ENCODE measurements around the gene TPO. TPM values are rescaled to one million over a fixed set of nuclear protein-coding genes. Genes with fewer than 3 reads are reported as not detected.

Gene TPO
- total RNA-seq, 1 experiment from 2014 or later = not detected

GRCh38 chr2:1481406-1482252 is 68.4 kb downstream of the TPO start (continued):
- TF ChIP-seq PREB (CRISPR knock-in tag; IDR thresholded peaks at IDR 0.05; ENCODE audit: borderline replicate concordance) (no peak), ZNF512 (CRISPR knock-in tag; IDR thresholded peaks at IDR 0.05; ENCODE audit: borderline replicate concordance) (no peak)

- no peak overlapping the region for H3K4me3 Mint-ChIP-seq
- ChIA-PET CTCF (no interaction called here), POLR2A (no interaction called here)
- H3K9me3 Mint-ChIP-seq = no peaks in the 10 kb centered on the region
- no peak overlapping the region for H3K27ac Mint-ChIP-seq
- no peak for ATAC-seq
- no peaks in the 10 kb centered on the region for H3K4me1 Mint-ChIP-seq
- H3K27me3 Mint-ChIP-seq (ENCODE audit: low read depth) = no peaks in the 10 kb centered on the region
- DNase-seq (ENCODE audit: low spot score) = no peak
- H3K36me3 Mint-ChIP-seq = peaks cover 3% of the 10 kb centered on the region; the same call in 1 of the 2 replicates
- TF ChIP-seq ZNF121 (CRISPR knock-in tag; IDR thresholded peaks at IDR 0.05) = no peak
Observed at GRCh38 chr2:1482253-1482675, 69.0 kb downstream of the TPO start.

GRCh38 chr2:1482981-1483380 is 69.7 kb downstream of the TPO start:
- CTCF ChIA-PET = interaction anchor here (0.9 kb wide), 1 partner anchor 237 kb away, joined by 3 read pairs; no protein-coding TSS in a partner anchor
- H3K4me3 Mint-ChIP-seq = no peak overlapping the region
- no peak for ATAC-seq
- peaks cover 3% of the 10 kb centered on the region; the same call in 1 of the 2 replicates for H3K36me3 Mint-ChIP-seq
- no peak for DNase-seq (ENCODE audit: low spot score)
- POLR2A ChIA-PET = no interaction called here
- no peaks in the 10 kb centered on the region for H3K27me3 Mint-ChIP-seq (ENCODE audit: low read depth)
- no peak for TF ChIP-seq ZNF423 (CRISPR knock-in tag; IDR thresholded peaks at IDR 0.05)
- H3K4me1 Mint-ChIP-seq = no peaks in the 10 kb centered on the region
- H3K9me3 Mint-ChIP-seq = no peaks in the 10 kb centered on the region
- no peak overlapping the region for H3K27ac Mint-ChIP-seq

GRCh38 chr2:1483551-1483950 is 70.3 kb downstream of the TPO start:
- no peak overlapping the region for H3K4me3 Mint-ChIP-seq
- no peaks in the 10 kb centered on the region for H3K9me3 Mint-ChIP-seq
- DNase-seq (ENCODE audit: low spot score) (no peak), ATAC-seq (no peak)
- ChIA-PET POLR2A (no interaction called here), CTCF (interaction anchor here (0.9 kb wide), 1 partner anchor 237 kb away, joined by 3 read pairs; no protein-coding TSS in a partner anchor)
- no peaks in the 10 kb centered on the region for H3K4me1 Mint-ChIP-seq
- no peaks in the 10 kb centered on the region for H3K27me3 Mint-ChIP-seq (ENCODE audit: low read depth)
- peaks cover 3% of the 10 kb centered on the region; the same call in 1 of the 2 replicates for H3K36me3 Mint-ChIP-seq
- no peak overlapping the region for H3K27ac Mint-ChIP-seq
- TF ChIP-seq TP53 (CRISPR knock-in tag; IDR thresholded peaks at IDR 0.05) (no peak), ATF3 (CRISPR knock-in tag; conservative IDR thresholded peaks at IDR 0.05) (no peak), HMGA2 (CRISPR knock-in tag; IDR thresholded peaks at IDR 0.05) (no peak), E2F1 (CRISPR knock-in tag; IDR thresholded peaks at IDR 0.05) (no peak), GTF2I (CRISPR knock-in tag; conservative IDR thresholded peaks at IDR 0.05) (no peak), MLX (CRISPR knock-in tag; IDR thresholded peaks at IDR 0.05) (no peak), SOX15 (CRISPR knock-in tag; IDR thresholded peaks at IDR 0.05) (no peak), ZNF232 (CRISPR knock-in tag; IDR thresholded peaks at IDR 0.05) (no peak), TEAD4 (CRISPR knock-in tag; IDR thresholded peaks at IDR 0.05) (no peak), ZMAT4 (CRISPR knock-in tag; IDR thresholded peaks at IDR 0.05) (no peak), ATF6 (CRISPR knock-in tag; IDR thresholded peaks at IDR 0.05) (no peak), ESRRA (CRISPR knock-in tag; IDR thresholded peaks at IDR 0.05; ENCODE audit: borderline replicate concordance) (no peak), AR (CRISPR knock-in tag; IDR thresholded peaks at IDR 0.05) (no peak), CDX4 (CRISPR knock-in tag; IDR thresholded peaks at IDR 0.05; ENCODE audit: borderline replicate concordance) (no peak)
